KOPT-K1 (cell line): ENCODE results near the gene TGFBRAP1.
"Not testable (repeated sequence)": the region's sequence is repeated elsewhere in the genome, so short reads cannot be mapped to it uniquely, and the experiment has no call there.

Source experiments
- H3K27ac ChIP-seq: fragments of 200-600 bp; sonication (generic); 2 replicates; pipeline ENCODE4 v1.5.1; 2016; ENCODE audit warnings: antibody characterized with exemption, mild to moderate bottlenecking, low read depth, low read length; ENCODE audit not compliant: poor library complexity, severe bottlenecking
- H3K36me3 ChIP-seq: fragments of 200-600 bp; sonication (generic); 2 replicates; pipeline ENCODE4 v1.5.1; 2017; ENCODE audit warnings: antibody characterized with exemption, mild to moderate bottlenecking, low read length, moderate library complexity; ENCODE audit not compliant: insufficient read depth
- H3K9me3 ChIP-seq: fragments of 200-600 bp; sonication (generic); 2 replicates; pipeline ENCODE4 v1.5.1; 2017; ENCODE audit warnings: antibody characterized with exemption, low read length, mild to moderate bottlenecking; ENCODE audit not compliant: insufficient read depth, poor library complexity, severe bottlenecking

TGFBRAP1 gene

DNA sequence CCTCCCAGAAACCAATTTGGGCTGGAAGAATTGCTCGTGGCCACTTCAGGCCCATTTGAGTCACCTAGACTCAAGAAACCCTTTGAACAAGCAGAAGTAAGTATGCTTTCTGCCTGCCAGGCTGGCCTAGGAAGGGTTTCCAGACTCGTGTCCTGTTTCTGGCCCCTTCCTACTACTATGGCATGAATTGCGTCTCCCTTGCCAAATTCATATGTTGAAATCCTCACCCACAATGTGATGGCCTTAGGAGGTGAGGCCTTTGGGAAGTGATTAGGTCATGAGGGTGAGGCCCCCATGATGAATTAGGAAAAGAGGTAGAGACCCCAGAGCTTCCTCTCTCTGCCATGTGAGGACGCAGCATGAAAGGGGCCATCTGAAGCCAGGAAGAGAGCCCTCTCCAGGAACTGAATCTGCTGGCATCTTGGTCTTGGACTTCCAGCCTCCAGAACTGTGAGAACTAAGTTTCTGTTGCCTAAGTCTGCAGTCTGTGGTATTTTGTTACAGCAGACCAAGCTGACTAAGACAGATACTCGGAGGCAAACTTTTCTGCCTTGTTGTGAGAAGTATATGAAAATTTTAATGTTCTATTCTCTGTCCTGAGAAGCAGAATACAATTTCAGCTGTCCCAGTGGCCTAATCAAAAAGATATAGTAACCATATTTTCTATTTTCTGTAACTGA lies 74.9 kb downstream of the TGFBRAP1 start:
- no peaks in the 10 kb centered on the region for H3K9me3 ChIP-seq
- no peaks in the 10 kb centered on the region for H3K36me3 ChIP-seq
- H3K27ac ChIP-seq = no peak overlapping the region

- no peak overlapping the region for H3K27ac ChIP-seq
- H3K9me3 ChIP-seq = no peaks in the 10 kb centered on the region
- no peaks in the 10 kb centered on the region for H3K36me3 ChIP-seq
Measured at GRCh38 chr2:105252271-105252670, 77.3 kb downstream of the TGFBRAP1 start.

DNA sequence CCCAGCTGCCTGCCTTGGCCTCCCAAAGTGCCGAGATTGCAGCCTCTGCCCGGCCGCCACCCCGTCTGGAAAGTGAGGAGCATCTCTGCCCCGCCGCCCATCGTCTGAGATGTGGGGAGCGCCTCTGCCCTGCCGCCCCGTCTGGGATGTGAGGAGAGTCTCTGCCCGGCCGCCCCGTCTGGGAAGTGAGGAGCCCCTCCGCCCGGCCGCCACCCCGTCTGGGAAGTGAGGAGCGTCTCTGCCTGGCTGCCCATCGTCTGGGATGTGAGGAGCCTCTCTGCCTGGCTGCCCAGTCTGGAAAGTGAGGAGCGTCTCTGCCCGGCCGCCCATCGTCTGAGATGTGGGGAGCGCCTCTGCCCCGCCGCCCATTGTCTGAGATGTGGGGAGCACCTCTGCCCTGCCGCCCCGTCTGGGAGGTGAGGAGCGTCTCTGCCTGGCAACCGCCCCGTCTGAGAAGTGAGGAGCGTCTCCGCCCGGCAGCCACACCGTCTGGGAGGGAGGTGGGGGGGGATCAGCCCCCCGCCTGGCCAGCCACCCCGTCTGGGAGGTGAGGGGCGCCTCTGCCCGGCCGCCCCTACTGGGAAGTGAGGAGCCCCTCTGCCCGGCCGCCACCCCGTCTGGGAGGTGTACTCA lies 78.4 kb downstream of the TGFBRAP1 start:
- not testable (repeated sequence) for H3K9me3 ChIP-seq, H3K27ac ChIP-seq, H3K36me3 ChIP-seq

DNA sequence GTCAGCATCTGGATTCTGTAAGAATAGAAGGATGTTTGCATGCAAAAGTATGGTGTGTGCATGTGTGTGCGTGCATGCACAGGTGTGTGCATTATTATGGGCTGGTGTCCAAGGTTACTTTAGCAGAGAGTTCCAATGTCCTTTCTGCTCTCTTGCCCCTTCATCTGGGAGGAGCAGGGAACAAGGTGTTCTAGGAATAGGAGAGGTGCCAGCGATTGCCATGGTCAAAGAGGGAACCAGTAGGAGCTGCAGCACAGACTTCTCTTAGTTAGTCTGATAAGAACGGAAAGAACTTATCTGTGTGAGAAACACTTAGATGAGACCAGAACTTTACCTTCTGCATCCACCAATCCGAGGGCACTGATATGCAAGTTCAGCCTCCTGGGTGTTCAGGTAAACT lies 79.6 kb downstream of the TGFBRAP1 start:
- no peaks in the 10 kb centered on the region for H3K36me3 ChIP-seq
- no peaks in the 10 kb centered on the region for H3K9me3 ChIP-seq
- H3K27ac ChIP-seq = no peak overlapping the region

- H3K36me3 ChIP-seq = no peaks in the 10 kb centered on the region
- H3K9me3 ChIP-seq = no peaks in the 10 kb centered on the region
- H3K27ac ChIP-seq = no peak overlapping the region
Measured at GRCh38 chr2:105249181-105249580, 80.4 kb downstream of the TGFBRAP1 start.

GRCh38 chr2:105248316-105249070 lies 81.0 kb downstream of the TGFBRAP1 start:
- Histone ChIP-seq H3K9me3 (no peaks in the 10 kb centered on the region), H3K36me3 (no peaks in the 10 kb centered on the region), H3K27ac (no peak overlapping the region)

GRCh38 chr2:105244451-105244850 lies 85.1 kb downstream of the TGFBRAP1 start:
- Histone ChIP-seq H3K9me3 (no peaks in the 10 kb centered on the region), H3K27ac (no peak overlapping the region)

DNA sequence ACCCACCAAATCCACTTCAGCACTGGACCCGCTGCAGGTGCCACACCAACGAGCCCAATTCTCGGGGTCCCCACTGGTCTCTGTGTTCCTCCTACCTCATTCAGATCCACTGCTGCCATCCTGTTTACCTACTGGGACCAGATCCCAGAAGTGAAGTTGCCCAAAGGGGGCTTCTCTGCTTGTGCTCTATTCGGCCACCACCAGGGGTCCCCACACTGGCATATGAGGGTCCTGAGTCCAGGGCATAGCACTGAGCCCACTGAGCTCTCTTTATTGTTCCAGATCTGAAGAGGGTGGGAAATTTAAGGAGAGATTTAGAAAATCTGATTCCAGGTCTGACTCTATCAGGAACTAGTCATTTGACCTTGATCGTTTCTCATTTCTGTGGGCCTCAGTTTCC lies 85.6 kb downstream of the TGFBRAP1 start:
- H3K36me3 ChIP-seq = no peaks in the 10 kb centered on the region
- no peak overlapping the region for H3K27ac ChIP-seq
- H3K9me3 ChIP-seq = no peaks in the 10 kb centered on the region

More at GRCh38 chr2:105244451-105244850, 85.1 kb downstream of the TGFBRAP1 start:
- H3K36me3 ChIP-seq = no peaks in the 10 kb centered on the region

- Histone ChIP-seq H3K36me3 (no peaks in the 10 kb centered on the region), H3K27ac (no peak overlapping the region), H3K9me3 (no peaks in the 10 kb centered on the region)
Measured at GRCh38 chr2:105242286-105242993, 87.1 kb downstream of the TGFBRAP1 start.

DNA sequence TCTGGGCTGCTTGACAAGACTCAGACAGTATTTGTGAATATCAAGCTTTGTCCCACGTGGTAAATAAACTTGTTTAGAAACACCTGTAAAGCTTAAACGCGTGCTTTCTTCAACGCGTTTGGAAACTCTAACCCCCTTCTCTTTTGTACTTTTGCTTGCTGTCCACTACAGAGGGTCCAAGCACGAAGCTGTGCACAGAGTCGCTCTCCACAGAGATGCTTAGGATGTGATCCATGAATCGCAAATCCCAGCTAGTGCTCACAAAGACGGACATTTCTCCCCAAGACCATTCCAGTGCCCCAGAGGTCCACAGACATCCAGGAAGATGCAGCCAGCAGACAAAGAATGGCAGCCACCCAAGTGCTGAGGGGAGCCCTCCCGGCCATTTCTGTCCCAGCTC lies 88.1 kb downstream of the TGFBRAP1 start, which contains the start of gene GPR45:
TSS of gene GPR45 (plus strand) at position 301 of the 400 bp plus-strand sequence. CDS start 116 bp downstream, outside the sequence.
- Histone ChIP-seq H3K9me3 (no peaks in the 10 kb centered on the region), H3K36me3 (no peaks in the 10 kb centered on the region), H3K27ac (no peak within 1 kb of the TSS)

GRCh38 chr2:105239924-105240323 lies 89.6 kb downstream of the TGFBRAP1 start:
- H3K9me3 ChIP-seq = no peaks in the 10 kb centered on the region
- H3K27ac ChIP-seq = no peak overlapping the region
- no peaks in the 10 kb centered on the region for H3K36me3 ChIP-seq

DNA sequence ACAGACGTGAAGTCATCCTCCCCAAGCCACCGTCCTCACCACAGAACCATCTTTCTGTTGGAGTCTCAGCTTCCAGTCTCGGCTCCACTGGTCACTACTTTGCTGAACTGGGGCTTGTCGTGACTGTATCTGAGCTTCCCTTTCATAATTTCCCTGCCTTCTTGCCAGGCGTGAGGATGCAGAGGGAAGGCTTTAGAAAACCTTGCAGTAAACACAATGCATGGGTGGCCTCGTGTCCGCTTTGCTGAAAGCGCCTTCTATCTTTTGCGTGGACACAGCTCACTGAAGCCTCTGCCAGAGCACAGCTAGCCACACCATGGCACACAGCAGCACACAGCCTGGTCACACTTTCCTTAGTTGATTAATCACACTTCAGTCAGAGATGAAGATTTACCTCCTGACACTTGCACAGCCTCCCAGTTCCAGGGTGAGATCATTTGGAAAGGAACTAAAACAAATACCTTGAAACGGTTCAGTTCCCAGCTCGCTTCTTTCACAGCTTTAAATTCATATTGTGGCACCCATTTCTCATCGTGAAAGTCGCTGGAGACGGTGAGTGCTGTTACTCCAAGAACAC lies 90.8 kb downstream of the TGFBRAP1 start:
- H3K9me3 ChIP-seq = no peaks in the 10 kb centered on the region
- H3K36me3 ChIP-seq = no peaks in the 10 kb centered on the region
- H3K27ac ChIP-seq = no peak overlapping the region

GRCh38 chr2:105237045-105237765 lies 92.3 kb downstream of the TGFBRAP1 start:
- Histone ChIP-seq H3K9me3 (no peaks in the 10 kb centered on the region), H3K27ac (no peak overlapping the region), H3K36me3 (no peaks in the 10 kb centered on the region)

DNA sequence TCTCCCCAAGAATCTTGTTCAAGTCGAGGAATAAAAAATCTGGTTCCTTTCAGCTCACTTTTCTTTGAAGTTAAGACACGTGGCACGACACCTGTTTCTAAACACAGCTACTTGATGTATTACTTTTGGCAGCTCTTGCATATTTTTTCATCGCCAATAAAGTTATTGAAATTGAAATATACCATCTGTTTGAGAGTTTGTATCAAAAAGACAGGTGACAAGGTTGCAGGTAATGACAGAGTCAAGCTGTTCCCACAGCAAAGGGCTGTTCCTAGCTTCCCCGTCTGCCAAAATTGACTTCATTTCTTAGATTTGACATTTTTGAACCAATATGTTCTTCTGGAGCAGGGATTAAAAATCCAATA lies 93.5 kb downstream of the TGFBRAP1 start:
- no peaks in the 10 kb centered on the region for H3K9me3 ChIP-seq
- H3K27ac ChIP-seq = no peak overlapping the region
- H3K36me3 ChIP-seq = no peaks in the 10 kb centered on the region
